Smooth muscle cell (in vitro differentiated cells): ENCODE results near the gene PRSS1. TPM values are rescaled to one million over a fixed set of nuclear protein-coding genes. Genes with fewer than 3 reads are reported as not detected.

Experiments used
- DNase-seq: peaks from one replicate; lab custom pipeline; 2025; ENCODE audit not compliant: unreplicated experiment; lab: John Stamatoyannopoulos, UW
- H2AFZ ChIP-seq: fragments of 200-600 bp; sonication (generic); 2 replicates; pipeline ENCODE4 v1.6.0; 2016; ENCODE audit warnings: antibody characterized with exemption, low read depth, mild to moderate bottlenecking
- H3F3A ChIP-seq: fragments of 200-600 bp; sonication (generic); 2 replicates; pipeline ENCODE4 v1.6.0; 2017; ENCODE audit warnings: antibody characterized with exemption, low read depth
- H3K27ac ChIP-seq: fragments of 200-600 bp; sonication (generic); 2 replicates; pipeline ENCODE4 v1.5.1; 2016; ENCODE audit warnings: low read depth, mild to moderate bottlenecking
- H3K27me3 ChIP-seq: fragments of 200-600 bp; sonication (generic); 2 replicates; pipeline ENCODE4 v1.6.1; 2016; ENCODE audit warnings: low read depth, mild to moderate bottlenecking
- H3K36me3 ChIP-seq: fragments of 200-600 bp; sonication (generic); 2 replicates; pipeline ENCODE4 v1.5.1; 2016; ENCODE audit warnings: low read depth
- H3K4me1 ChIP-seq: fragments of 200-600 bp; sonication (generic); 2 replicates; pipeline ENCODE4 v1.5.1; 2016; ENCODE audit warnings: low read depth
- H3K4me2 ChIP-seq: fragments of 200-600 bp; sonication (generic); 2 replicates; pipeline ENCODE4 v1.6.0; 2016; ENCODE audit warnings: mild to moderate bottlenecking
- H3K4me3 ChIP-seq: fragments of 200-600 bp; sonication (generic); 2 replicates; pipeline ENCODE4 v1.5.1; 2016; ENCODE audit warnings: mild to moderate bottlenecking
- H3K79me2 ChIP-seq: fragments of 200-600 bp; sonication (generic); 2 replicates; pipeline ENCODE4 v1.6.0; 2016; ENCODE audit warnings: low read depth, mild to moderate bottlenecking
- H3K9ac ChIP-seq: fragments of 200-600 bp; sonication (generic); 2 replicates; pipeline ENCODE4 v1.6.0; 2016; ENCODE audit warnings: low read depth
- H3K9me3 ChIP-seq: fragments of 200-600 bp; sonication (generic); replicated peaks from 2 replicates; pipeline ENCODE4 v1.5.1; 2016; ENCODE audit warnings: low read depth
- H4K20me1 ChIP-seq: fragments of 200-600 bp; sonication (generic); 2 replicates; pipeline ENCODE4 v1.6.0; 2016; ENCODE audit warnings: low read depth
- WGBS: methylation state at CpG from one replicate; pipeline ENCODE4 v1.1.7; 2016; ENCODE audit warnings: low lambda C conversion rate; 5-methylcytosine and 5-hydroxymethylcytosine counted together
- polyA plus RNA-seq: library from polyadenylated mRNA; unstranded; fragments of >200 nt; fragmentation: Nextera tagmentation; extraction: Ambion mirVana; gene quantifications from 2 replicates; pipeline ENCODE4 v1.2.1, GENCODE V29; 2016
- total RNA-seq: library from RNA; depleted of rRNA; stranded (reverse); fragments of >200 nt; gene quantifications from 2 replicates; pipeline ENCODE4 v1.2.3, GENCODE V29; 2014
- TF ChIP-seq, protein P1 (sequence below): fragments of 200-600 bp; sonication (generic); IDR thresholded peaks from 2 replicates; pipeline ENCODE4 v1.5.1; 2017; ENCODE audit warnings: borderline replicate concordance, mild to moderate bottlenecking, antibody characterized with exemption; ENCODE audit not compliant: insufficient read depth, poor library complexity, severe bottlenecking

Gene PRSS1
- total and polyA plus RNA-seq, 2 experiments from 2014 or later: not detected

DNA sequence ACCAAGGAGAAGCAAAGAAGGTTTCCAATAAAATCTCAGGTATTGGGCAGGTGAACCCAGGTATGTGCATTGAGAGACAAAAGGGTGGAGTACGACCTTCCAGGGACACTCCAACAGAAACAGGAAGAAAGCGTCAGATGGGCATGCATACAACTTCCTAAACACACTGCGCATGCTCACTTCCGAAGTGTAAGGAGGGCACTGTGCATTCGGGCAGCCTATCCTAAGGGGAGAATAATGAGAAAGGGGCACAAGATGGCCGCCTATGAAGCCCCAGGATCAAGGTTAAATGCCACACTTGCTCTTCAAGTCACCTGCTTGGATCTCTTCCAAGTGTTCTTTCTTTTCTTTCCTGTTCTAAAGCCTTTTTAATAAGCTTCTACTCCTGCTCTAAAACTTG lies 39.4 kb upstream of the PRSS1 start:
- TF ChIP-seq, protein P1, sequence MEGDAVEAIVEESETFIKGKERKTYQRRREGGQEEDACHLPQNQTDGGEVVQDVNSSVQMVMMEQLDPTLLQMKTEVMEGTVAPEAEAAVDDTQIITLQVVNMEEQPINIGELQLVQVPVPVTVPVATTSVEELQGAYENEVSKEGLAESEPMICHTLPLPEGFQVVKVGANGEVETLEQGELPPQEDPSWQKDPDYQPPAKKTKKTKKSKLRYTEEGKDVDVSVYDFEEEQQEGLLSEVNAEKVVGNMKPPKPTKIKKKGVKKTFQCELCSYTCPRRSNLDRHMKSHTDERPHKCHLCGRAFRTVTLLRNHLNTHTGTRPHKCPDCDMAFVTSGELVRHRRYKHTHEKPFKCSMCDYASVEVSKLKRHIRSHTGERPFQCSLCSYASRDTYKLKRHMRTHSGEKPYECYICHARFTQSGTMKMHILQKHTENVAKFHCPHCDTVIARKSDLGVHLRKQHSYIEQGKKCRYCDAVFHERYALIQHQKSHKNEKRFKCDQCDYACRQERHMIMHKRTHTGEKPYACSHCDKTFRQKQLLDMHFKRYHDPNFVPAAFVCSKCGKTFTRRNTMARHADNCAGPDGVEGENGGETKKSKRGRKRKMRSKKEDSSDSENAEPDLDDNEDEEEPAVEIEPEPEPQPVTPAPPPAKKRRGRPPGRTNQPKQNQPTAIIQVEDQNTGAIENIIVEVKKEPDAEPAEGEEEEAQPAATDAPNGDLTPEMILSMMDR: no peak
- no peaks in the 10 kb centered on the region for H3K79me2 ChIP-seq
- H3K9ac ChIP-seq: no peak overlapping the region
- no peak overlapping the region for H3K27ac ChIP-seq
- no peak overlapping the region for H3K4me3 ChIP-seq
- H3K4me2 ChIP-seq: no peak overlapping the region
- no peaks in the 10 kb centered on the region for H3K4me1 ChIP-seq
- H3K9me3 ChIP-seq: no peaks in the 10 kb centered on the region
- H3K27me3 ChIP-seq: no peaks in the 10 kb centered on the region
- no peak for DNase-seq
- H4K20me1 ChIP-seq: no peaks in the 10 kb centered on the region
- H3F3A ChIP-seq: no peaks in the 10 kb centered on the region
- H3K36me3 ChIP-seq: no peaks in the 10 kb centered on the region
- no peak overlapping the region for H2AFZ ChIP-seq
- 96% methylated on average over 6 of the region's 6 CpGs for WGBS

DNA sequence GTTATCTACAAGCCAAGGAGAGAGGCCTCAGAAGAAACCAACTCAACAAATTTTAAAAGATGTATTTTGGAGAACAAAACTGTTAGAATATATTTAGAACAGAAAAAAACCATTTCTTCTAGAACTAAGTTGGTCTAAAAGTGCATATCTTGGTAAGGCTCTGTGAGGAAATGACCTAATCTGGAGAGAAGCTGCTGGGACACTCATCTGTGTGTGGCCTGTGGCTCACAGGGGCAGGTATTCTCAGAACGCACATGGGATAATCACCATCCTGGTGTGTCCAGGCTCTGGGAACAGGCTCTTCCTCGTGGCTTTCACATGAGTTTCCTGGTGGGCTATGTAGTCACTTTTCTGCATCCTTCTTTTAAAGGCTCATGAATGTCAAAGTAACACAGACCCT lies 38.1 kb upstream of the PRSS1 start:
- Histone ChIP-seq H3K9ac (no peak overlapping the region), H3K27me3 (no peaks in the 10 kb centered on the region), H3K36me3 (no peaks in the 10 kb centered on the region), H4K20me1 (no peaks in the 10 kb centered on the region), H3K4me3 (no peak overlapping the region), H2AFZ (no peak overlapping the region), H3K4me2 (no peak overlapping the region), H3K9me3 (no peaks in the 10 kb centered on the region), H3K79me2 (no peaks in the 10 kb centered on the region), H3K4me1 (no peaks in the 10 kb centered on the region), H3F3A (no peaks in the 10 kb centered on the region), H3K27ac (no peak overlapping the region)
- 41% methylated on average over 2 of the region's 2 CpGs for WGBS
- no peak for DNase-seq
- TF ChIP-seq, protein P1: no peak

DNA sequence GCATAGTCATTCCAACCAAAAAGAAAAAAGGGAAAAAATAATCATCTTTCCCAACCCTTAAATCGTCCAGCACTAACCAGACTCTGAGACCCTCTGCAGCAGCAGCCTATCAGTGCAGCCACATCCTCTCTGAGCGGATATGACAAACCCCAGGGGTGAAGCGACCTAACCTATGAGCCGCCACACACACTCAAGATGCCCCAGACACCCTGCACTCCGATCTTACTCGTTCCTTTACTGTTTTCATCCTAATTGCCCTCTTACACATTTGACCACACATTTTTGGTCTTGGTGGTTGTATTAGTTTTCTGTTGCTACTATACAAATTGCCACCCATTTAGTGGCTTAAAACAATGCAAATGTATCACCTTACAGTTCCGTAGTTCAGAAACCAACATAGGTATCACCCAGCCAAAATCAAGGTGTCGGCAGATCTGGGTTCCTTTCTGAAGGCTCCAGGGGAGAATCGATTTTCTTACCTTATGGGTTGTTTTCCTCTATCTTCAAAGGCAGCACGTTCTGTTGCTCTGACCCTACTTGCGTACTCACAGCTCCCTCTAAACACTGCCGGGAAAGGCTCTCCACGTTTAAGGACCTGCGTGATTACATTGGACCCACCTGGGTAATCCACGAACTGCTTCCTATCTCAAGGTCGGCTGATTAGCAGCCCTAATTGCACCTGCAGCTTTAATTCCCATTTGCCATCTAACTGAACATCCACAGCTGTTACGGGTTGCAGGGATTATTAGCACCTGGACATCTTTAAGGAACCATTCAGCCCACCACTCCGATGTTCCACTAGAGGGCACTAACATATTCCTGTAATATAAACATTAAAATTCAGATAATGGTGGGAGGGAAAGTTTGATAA lies 37.3 kb upstream of the PRSS1 start:
- H3K4me2 ChIP-seq: no peak overlapping the region
- H3K9me3 ChIP-seq: no peaks in the 10 kb centered on the region
- H3K36me3 ChIP-seq: no peaks in the 10 kb centered on the region
- H3K4me3 ChIP-seq: no peak overlapping the region
- TF ChIP-seq, protein P1: peak; percentile 60
- H3K79me2 ChIP-seq: no peaks in the 10 kb centered on the region
- DNase-seq: no peak
- no peaks in the 10 kb centered on the region for H4K20me1 ChIP-seq
- WGBS: 74% methylated on average over 18 of the region's 18 CpGs
- no peaks in the 10 kb centered on the region for H3K27me3 ChIP-seq
- no peak overlapping the region for H2AFZ ChIP-seq
- no peak overlapping the region for H3K27ac ChIP-seq
- H3F3A ChIP-seq: no peaks in the 10 kb centered on the region
- H3K9ac ChIP-seq: no peak overlapping the region
- no peaks in the 10 kb centered on the region for H3K4me1 ChIP-seq

DNA sequence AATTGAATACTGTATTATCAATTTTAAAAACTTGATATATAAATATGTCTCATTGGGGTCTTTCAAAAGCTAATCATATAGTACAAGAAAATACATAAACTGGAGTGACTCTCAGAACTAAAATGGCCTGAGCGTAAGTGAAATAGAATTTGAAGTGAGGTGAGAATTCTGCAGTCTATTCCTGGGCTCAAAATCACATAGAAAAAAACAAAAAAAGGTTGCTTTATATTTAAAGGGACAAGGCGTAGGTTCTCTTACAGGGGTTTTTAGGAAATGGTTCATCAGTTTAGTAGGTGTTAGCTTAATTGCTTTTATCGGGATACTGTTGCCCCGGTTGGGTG lies 36.7 kb upstream of the PRSS1 start:
- TF ChIP-seq, protein P1: no peak
- H3K27ac ChIP-seq: no peak overlapping the region
- no peak overlapping the region for H3K4me2 ChIP-seq
- no peak overlapping the region for H3K4me3 ChIP-seq
- no peak for DNase-seq
- no peak overlapping the region for H2AFZ ChIP-seq
- no peak overlapping the region for H3K9ac ChIP-seq
- no peaks in the 10 kb centered on the region for H3K36me3 ChIP-seq
- H4K20me1 ChIP-seq: no peaks in the 10 kb centered on the region
- H3F3A ChIP-seq: no peaks in the 10 kb centered on the region
- no peaks in the 10 kb centered on the region for H3K4me1 ChIP-seq
- 72% methylated on average over 4 of the region's 4 CpGs for WGBS
- no peaks in the 10 kb centered on the region for H3K27me3 ChIP-seq
- H3K79me2 ChIP-seq: no peaks in the 10 kb centered on the region
- H3K9me3 ChIP-seq: no peaks in the 10 kb centered on the region
